HG02840 (cell line): ENCODE measurements around the gene PTCHD1.

ENCODE experiments used
- ATAC-seq: cut with Tn5 transposase; IDR thresholded peaks from one replicate; pipeline ENCODE4 v1.9.1; 2021; ENCODE audit warnings: mild to moderate bottlenecking, moderate library complexity, moderate number of reproducible peaks; ENCODE audit not compliant: unreplicated experiment, low FRiP score

Gene PTCHD1

DNA sequence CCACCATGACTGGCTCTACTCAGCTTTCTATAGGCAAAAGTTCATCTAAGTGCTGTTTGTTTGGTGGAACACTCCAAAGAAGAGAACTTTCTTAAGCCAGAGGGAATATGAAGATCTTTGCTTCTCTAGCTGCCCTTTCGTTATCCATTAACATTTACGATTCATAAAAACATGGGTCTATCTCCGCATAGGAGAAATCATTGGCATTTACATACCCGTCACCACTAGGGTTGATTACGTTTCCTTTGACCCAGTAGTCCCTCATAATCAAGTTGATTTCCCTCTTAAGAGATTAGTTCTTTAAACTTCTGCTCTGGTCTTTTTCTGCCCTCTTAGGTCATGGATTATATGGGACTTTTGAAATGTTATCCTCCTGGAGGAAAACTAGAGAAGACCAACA is 57.5 kb downstream of the PTCHD1 start:
- no peak for ATAC-seq

DNA sequence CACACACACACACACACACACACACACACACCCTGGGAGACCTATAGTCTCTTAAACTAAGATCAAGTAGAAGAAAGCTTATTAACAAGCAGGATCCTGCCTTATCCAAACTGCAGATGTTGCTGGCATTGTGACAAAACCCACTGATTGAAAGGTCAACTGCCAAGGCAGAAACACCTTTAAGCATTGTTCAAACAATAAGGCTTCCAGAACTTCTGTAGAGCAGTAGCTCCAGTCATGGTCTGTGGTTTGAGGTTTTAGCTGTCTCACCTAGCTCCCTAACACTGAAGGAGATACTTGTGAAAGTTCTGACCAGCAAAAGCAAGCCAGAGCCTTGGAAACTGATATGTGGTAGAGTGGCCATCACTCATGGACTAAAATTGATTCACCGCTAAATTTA is 59.8 kb downstream of the PTCHD1 start:
- ATAC-seq: no peak

- ATAC-seq: no peak
Measured at GRCh38 chrX:23396263-23396662, 61.6 kb downstream of the PTCHD1 start.

GRCh38 chrX:23398570-23398969 is 63.9 kb downstream of the PTCHD1 start:
- ATAC-seq: no peak

DNA sequence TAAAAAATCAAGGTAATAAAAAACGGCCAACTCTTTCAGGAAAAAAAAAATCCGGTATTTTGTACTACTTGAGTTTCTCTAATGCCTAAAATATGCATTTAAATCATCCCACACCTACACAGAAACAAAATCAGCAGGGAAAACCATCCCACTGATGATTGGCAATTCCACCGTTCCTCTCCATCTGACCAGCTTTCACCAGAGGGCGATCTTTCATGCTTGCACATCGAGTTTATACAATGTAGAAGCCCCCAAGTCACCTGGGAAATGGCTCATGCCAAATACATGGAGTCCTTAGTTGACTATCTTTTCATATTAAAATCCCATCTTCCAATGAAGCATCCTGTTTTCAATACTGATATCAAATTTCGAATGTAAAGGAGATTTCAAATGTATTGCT is 69.2 kb downstream of the PTCHD1 start:
- no peak for ATAC-seq

- ATAC-seq: no peak
Measured at GRCh38 chrX:23422912-23423311, 88.3 kb downstream of the PTCHD1 start.

GRCh38 chrX:23434356-23434884 is 99.8 kb downstream of the PTCHD1 start:
- ATAC-seq: no peak

DNA sequence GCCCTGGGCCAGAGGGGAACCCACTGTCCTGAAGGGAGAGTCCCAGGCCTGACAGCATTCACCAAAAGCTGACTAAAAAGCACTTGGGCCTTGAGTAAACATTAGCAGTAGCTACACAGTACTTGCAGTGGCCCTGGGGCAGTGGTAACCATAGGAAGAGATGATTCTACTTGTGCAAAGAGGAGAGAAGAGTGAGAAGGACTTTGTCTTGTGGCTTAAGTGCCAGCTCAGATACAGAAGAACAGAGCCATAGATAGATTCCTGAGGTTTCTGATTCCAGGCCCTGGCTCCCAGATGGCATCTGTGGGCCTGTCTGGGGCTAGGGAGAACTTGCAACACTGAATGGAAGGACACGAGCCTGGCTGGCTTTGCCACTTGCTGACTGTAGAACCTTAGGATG is 100.5 kb downstream of the PTCHD1 start:
- no peak for ATAC-seq

DNA sequence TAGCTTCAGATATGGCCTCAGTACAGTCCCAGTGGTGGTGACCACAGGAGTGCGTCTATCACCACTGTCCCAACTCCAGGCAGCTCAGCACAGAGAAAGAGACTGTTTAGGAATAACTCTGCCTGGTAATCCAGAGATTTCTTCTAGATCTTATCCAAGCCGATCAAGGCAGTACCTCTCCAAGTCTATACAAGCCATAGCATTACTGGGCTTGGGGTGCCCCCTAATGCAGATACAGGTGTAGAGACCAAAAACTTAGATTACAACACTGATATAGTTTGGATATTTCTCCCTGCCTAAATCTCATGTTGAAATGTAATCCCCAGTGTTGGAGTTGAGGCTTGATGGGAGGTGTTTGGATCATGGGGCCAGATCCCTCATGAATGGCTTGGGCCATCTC is 100.9 kb downstream of the PTCHD1 start:
- ATAC-seq: no peak

DNA sequence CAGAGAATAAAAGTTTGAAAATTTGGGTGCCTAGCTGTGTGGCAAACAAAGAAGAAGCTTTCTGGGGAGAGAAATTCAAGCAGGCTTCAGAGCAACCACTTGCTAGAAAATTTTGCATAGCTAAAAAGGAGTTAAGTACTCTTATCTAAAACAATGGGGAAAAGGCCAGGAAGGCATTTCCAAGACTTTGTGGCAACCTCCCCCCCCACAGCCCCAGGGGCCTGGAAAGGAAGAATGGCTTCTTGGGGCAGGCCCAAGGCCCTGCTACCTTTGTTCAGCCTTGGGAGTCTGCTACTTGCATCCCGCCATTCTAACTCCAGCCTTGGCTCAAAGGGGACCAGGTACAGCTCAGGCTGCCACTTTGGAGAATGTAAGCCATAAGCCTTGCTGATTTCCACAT is 102.2 kb downstream of the PTCHD1 start:
- no peak for ATAC-seq

- no peak for ATAC-seq
Measured at GRCh38 chrX:23451266-23451665, 116.6 kb downstream of the PTCHD1 start.
